HEK293T (cell line): Measurements from ENCODE around the gene RAP1GAP.

Experiments
- ARNT ChIP-seq: fragments of 450-650 bp; IDR thresholded peaks from 2 replicates; pipeline ENCODE4 v1.6.1; 2017; ENCODE audit warnings: mild to moderate bottlenecking
- BHLHE40 ChIP-seq: fragments of 450-650 bp; IDR thresholded peaks from 2 replicates; pipeline ENCODE4 v1.6.1; 2016; ENCODE audit warnings: mild to moderate bottlenecking, moderate library complexity, borderline replicate concordance
- ELF4 ChIP-seq: fragments of 450-650 bp; IDR thresholded peaks from 2 replicates; pipeline ENCODE4 v1.6.1; 2017; ENCODE audit warnings: antibody characterized with exemption
- FOXA1 ChIP-seq: fragments of 450-650 bp; IDR thresholded peaks from 2 replicates; pipeline ENCODE4 v1.6.1; 2016; ENCODE audit warnings: mild to moderate bottlenecking
- FOXK2 ChIP-seq: fragments of 450-650 bp; IDR thresholded peaks from 2 replicates; pipeline ENCODE4 v1.6.1; 2016; ENCODE audit warnings: mild to moderate bottlenecking
- FOXM1 ChIP-seq: fragments of 450-650 bp; IDR thresholded peaks from 2 replicates; pipeline ENCODE4 v1.6.1; 2017; ENCODE audit warnings: mild to moderate bottlenecking, borderline replicate concordance
- HDGF ChIP-seq: fragments of 450-650 bp; IDR thresholded peaks from 2 replicates; pipeline ENCODE4 v1.6.1; 2017; ENCODE audit warnings: antibody characterized with exemption, borderline replicate concordance
- L3MBTL2 ChIP-seq: fragments of 450-650 bp; conservative IDR thresholded peaks from 2 replicates; pipeline ENCODE4 v1.6.1; 2016; ENCODE audit warnings: mild to moderate bottlenecking
- LEF1 ChIP-seq: fragments of 450-650 bp; IDR thresholded peaks from 2 replicates; pipeline ENCODE4 v1.6.1; 2017; ENCODE audit warnings: mild to moderate bottlenecking, borderline replicate concordance
- SP1 ChIP-seq: fragments of 450-650 bp; IDR thresholded peaks from 2 replicates; pipeline ENCODE4 v1.6.1; 2017
- SUZ12 ChIP-seq: fragments of 450-650 bp; IDR thresholded peaks from 2 replicates; pipeline ENCODE4 v1.6.1; 2016; ENCODE audit warnings: mild to moderate bottlenecking
- TARDBP ChIP-seq: fragments of 450-650 bp; IDR thresholded peaks from 2 replicates; pipeline ENCODE4 v1.6.1; 2016
- ZNF384 ChIP-seq: fragments of 450-650 bp; IDR thresholded peaks from 2 replicates; pipeline ENCODE4 v1.6.1; 2016
- TF ChIP-seq, protein P1 (sequence below): fragments of 450-650 bp; IDR thresholded peaks from 2 replicates; pipeline ENCODE4 v1.6.1; 2016

DNA sequence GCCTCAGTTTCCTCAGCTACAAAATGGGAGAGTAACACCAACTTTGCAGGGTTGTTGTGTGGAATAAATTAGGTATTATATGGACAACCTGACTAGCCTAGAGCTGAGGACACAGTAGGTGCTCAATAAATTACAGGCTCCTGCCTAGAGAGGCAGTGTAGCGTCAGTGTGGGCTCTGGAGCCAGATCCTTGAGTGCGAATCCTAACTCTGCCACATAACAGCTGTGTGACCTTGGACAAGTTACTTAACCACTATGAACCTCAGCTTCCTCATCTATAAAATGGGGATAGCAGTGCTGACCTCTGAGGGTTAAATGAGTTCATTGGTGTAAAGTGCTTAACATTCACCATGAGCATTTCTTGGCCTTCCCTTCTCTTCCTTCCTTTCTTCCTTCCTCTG lies 33.1 kb downstream of the RAP1GAP start:
- TF ChIP-seq, protein P1, sequence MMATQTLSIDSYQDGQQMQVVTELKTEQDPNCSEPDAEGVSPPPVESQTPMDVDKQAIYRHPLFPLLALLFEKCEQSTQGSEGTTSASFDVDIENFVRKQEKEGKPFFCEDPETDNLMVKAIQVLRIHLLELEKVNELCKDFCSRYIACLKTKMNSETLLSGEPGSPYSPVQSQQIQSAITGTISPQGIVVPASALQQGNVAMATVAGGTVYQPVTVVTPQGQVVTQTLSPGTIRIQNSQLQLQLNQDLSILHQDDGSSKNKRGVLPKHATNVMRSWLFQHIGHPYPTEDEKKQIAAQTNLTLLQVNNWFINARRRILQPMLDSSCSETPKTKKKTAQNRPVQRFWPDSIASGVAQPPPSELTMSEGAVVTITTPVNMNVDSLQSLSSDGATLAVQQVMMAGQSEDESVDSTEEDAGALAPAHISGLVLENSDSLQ = no peak
- TF ChIP-seq FOXM1 = no peak
- TF ChIP-seq ELF4 = no peak
- TF ChIP-seq SUZ12 = no peak
- no peak for TF ChIP-seq HDGF
- no peak for TF ChIP-seq LEF1
- TF ChIP-seq SP1 = no peak
- no peak for TF ChIP-seq BHLHE40
- TF ChIP-seq ARNT = no peak
- TF ChIP-seq TARDBP = no peak
- no peak for TF ChIP-seq ZNF384
- TF ChIP-seq L3MBTL2 = no peak
- TF ChIP-seq FOXA1 = no peak
- TF ChIP-seq FOXK2 = no peak
